ENCODE results near the gene DHCR7. TPM values are rescaled to one million over a fixed set of nuclear protein-coding genes. Genes with fewer than 3 reads are reported as not detected.
"Not testable (repeated sequence)": the region's sequence is repeated elsewhere in the genome, so short reads cannot be mapped to it uniquely, and the experiment has no call there.

Gene DHCR7
- total RNA-seq, 1 donor from 2014 or later = 53.5 TPM

DNA sequence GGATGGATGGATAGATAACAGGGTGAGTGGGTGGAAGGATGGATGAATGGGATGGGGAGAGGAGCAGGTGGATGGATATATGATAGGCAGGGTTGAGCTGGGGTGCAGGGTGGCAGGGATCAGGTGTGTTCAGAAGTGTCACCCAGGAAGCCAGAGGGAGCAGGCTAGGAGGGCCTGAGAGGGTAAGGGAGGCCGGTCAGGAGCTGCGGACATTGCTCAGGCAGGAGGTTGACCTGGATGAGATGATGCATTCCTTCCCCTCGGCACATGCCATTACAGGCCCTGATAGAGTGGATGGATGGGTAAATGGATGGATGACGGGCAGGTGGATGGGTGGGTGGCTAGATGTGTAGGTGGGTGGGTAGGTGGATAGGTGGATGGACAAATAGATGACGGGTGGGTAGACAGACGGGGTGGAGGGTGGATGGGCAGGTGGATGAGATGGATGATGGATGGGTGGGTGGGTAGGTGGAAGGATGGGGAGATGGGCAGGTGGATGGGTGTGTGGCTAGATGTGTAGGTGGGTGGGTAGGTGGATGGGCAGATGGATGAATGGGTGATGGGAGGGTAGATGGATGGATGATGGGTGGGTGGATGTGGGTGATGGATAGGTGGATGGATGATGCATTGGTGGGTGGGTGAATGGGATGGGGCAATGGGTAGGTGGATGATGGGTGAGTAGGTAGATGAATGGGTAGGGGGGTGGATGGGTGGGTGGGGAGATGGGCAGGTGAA, 8.0 kb downstream of the DHCR7 start:
- DNase-seq (ENCODE audit: low read depth, low spot score) = no peak

DNA sequence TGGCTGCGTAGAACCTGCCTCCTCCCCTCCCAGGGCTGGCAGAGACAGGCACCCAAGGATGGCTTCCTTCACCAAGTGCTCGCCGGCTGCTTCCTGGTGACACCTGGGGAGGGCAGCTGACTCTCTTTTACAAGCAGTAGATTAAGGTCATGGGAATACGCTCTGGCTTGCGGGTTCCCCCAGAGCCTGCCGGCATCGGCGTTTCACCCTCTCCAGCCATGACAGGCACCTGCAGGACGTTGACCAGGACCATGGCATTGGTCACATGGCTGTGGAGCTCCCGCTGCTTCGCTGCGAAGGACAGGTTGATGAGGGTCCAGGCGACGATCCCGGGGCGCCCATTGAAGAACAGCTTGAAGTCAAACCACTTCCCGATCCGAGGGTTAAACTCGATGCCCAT, 9.5 kb downstream of the DHCR7 start:
- no peak for DNase-seq (ENCODE audit: low read depth, low spot score)

DNA sequence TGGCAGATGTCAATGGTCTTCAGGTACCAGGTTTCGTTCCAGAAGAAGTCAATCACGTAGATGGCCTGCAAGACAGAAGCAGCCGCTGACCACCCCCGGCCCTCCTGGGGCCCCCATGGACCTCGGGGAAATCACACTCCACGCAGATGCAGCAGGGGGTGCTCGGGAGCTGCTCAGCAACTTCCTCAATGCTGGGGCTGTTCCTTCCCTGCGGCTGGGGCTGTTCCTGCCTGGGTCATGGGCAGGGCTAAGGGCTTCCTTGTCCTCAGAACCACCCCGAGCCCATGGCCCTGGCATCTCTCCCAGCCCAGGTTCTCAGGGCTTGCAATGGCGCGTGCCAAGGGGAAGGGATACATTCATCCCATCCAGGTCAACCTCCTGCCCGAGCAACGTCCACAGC, 10.3 kb downstream of the DHCR7 start:
- DNase-seq (ENCODE audit: low read depth, low spot score) = no peak

DNA sequence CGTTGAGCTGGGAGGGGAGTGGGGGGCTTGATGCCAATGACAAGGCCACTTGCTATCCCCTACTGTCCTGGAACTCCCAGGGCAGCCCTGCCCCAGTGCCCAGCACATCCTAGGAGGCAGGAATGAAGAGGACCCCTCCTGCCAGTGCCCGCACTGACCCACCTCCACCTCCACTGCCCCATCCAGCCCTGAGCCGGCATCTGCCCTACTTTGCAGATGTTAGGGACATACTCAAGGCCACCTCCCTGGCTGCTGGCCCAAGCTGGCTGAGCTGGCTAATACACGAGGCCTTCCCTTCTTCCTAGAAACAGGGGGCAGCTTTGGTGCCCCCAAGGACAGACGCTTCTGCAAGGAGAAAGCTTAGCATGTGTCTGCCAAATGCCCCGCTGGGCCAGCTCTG, 10.8 kb downstream of the DHCR7 start:
- no peak for DNase-seq (ENCODE audit: low read depth, low spot score)

DNA sequence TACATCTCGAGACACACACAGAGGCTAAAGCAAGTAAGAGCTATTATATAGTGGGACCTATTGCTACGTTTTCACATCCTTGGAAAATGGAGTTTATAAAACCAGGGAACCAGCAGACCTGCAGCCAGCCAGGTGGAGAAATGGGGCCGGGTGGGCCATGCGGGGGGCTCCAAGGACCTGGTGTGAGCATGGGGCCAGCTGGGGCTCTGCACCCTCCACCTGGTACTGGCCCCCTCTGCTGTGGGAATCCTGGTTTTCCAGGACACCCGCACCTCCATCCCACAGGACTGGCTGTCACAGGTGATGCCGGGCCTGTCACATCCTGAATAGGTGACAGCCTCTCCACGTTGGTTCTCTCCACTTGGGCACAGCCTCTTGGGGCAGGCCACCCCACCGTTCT, 11.3 kb downstream of the DHCR7 start:
- no peak for DNase-seq (ENCODE audit: low read depth, low spot score)

DNA sequence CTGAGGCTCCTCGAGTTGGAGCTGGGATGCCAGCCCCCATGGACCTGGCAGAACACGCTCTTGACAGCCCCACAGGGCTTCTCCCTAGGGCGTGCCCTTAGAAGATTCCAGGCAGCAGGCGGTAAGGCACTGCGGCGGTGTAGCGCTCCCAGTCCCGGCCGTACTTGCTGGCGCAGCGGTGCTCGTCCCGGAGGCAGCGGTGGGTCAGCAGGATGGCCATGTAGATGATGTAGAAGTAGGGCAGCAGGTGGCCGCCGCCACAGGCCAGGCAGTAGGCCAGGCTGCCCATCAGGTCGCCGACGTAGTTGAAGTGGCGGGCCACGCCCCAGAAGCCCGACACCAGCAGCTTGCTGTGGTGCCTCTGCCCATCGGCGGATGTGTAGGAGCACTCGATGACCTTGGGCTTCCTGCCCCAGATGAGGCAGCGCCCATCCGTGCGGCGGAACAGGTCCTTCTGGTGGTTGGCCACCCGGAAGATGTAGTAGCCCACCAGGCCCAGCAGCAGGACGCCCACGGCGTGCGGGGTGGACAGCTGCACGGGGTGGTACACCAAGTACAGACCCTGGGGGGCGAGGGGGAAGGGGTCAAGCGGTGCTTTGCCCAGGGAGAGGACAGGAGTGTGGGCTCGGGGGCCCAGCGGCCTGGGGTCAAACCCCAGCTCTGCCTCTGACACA, 12.8 kb downstream of the DHCR7 start:
- no peak for DNase-seq (ENCODE audit: low read depth, low spot score)

DNA sequence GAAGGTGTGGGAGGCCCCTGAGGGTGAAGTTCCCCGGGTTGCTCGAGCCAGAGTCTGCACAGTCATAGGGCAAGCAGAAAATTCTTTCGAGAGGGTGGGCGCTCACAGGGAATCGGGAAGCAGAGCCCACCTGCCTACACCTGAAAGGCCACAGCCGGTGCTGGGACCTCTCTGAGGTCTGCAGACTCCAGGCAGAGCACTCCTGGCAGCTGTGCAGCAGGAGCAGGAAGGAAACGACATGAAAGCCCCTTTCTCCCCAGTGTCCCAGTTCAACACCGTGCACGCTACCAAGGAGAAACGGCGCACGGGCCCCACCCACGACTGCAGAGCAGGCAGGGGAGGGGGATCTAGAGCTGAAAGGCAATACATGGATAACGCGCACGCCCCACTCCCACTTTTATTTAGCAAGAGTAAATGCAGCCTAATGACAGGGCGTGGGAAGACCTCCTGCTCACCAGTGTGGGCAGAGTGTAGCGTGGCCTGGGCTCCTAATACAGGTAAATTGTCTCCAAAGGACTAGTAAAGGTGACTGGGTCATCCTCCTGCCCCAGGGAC, 13.5 kb downstream of the DHCR7 start:
- DNase-seq (ENCODE audit: low read depth, low spot score) = no peak

DNA sequence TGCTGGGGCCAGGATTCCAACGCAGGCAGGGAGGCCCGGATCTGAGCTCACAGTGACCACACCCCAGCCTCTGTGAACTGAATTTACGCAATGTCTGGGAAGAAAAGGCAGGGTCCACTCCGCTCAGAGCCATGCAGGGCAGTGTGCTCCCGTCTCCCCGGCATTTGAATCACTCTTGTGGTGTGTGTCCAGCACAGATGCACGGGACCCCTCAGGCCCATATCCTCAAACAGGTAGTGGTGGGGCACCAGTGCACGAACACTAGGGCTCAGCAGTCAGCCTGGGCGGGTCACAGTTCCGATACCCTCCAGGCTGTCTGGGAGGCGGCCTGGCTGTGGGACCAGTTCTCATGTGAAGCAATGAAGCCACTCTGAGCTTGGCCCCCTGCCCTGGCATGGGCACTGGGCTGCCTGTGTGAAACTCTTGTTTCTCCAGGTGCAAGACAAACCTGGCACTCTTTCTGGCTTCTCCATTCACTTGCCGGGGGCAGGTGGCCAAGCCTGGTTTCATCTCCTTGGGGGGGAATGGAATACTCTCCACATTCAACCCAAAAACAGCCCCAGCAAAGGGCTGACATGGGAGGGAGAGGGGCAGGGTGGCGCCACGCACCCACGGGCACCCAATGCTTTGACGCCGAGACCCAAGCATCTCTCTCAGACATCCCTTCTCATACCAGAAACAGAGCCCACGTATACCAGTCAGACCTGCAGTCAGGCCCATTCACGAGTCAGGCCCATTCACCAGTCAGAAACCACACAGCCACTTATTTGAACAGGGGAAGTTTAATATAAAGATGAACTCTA, 14.3 kb downstream of the DHCR7 start:
- no peak for DNase-seq (ENCODE audit: low read depth, low spot score)

DNA sequence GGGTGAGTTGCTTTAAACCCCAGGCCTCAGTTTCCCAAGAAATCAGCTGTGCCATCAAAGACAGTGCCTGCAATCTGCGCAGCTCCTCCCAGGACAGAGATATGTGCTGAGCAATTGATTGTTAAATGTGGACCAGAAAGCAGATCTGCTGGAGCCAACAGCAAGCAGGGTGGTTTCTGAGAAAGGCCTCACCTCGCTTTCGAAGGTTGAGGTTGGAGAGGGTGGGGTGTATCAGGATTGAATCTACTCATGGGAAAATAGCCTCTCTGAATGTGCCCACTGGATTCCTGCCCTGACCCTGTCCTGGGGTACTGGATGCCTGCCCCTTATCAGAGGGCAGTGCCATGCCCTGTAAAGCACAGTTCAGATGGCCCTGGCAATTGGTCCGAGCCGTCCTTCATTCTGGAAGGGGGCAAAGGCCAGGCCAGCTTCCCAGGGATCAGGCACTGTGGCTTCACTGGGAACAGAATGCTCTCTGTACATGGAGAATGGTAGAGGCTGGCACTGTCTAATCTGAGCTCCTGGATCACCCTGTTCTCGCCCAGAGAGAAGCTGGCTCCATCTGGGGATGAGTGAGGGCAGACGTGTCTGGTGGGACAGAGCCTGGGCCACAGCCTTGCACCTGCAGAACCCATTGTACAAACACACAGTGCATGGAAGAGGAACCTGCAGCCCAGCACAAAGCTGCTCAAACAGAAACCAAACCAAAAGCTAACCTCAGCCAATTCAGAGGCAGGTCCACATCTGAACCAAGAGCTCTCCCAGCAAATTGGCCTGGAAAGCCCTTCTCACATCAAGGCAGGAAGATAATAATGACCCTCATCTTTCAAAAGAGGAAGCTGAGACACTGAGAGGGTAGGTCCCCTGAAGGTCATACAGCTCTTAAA, 15.2 kb downstream of the DHCR7 start:
- no peak for DNase-seq (ENCODE audit: low read depth, low spot score)

DNA sequence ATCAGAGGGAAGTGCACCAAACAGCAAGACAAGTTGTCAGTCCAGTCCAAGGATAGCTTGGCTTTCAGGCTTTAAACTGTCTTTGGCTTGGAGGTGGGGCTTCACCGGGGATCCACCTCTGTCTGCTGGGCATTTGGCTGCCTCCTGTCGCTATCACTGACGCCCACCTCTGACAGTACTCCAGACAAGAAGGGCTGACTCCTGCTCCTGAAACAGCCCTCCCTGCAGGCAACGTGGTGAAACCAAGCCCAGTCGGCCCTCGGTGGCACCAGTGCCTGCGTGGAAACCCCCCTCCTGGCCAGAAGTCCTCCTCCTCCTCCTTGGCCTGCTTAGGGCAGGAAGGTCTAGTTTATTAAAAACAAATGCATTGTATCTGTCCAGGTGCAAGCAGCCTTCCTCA, 16.9 kb downstream of the DHCR7 start:
- no peak for DNase-seq (ENCODE audit: low read depth, low spot score)

DNA sequence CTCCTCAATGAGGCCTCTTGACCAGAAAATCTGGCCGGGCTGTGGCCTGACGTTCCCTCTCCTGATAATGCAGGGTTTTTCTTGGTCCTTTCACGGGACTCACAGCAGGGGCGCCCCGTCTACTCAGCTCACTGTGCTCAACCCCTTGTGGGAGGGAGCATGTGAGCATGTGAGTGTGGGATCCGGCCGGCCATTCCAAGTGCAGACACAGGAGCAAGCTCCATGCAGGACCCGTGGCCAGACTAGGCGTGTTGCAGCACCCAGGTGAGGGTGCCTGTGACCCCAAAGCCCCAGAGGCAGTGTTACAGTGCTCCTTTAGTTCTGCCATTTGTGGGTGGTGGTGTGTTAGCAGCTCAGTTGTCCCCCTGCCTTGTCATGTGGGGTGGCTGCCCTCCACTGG, 18.0 kb downstream of the DHCR7 start:
- DNase-seq (ENCODE audit: low read depth, low spot score) = no peak

DNA sequence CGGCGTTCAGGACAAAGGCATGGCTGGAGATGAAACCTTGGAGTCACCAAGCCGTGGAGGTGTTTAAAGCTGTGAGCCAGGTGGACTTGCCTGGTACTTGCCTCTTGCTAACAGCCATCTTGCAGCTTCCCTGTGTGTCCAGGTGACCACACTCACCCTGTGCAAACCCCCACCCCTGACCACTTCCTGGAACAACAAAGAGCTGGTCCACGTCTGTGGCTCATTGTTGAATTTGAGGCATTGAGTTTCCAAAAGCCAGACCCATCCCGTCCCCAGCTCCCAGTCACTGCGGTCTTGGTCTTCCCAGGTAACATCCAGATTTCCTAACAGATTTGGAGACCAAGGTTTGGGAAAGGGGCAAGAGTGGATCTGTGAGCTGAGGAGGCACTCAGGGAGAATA, 18.5 kb downstream of the DHCR7 start:
- DNase-seq (ENCODE audit: low read depth, low spot score) = no peak

DNA sequence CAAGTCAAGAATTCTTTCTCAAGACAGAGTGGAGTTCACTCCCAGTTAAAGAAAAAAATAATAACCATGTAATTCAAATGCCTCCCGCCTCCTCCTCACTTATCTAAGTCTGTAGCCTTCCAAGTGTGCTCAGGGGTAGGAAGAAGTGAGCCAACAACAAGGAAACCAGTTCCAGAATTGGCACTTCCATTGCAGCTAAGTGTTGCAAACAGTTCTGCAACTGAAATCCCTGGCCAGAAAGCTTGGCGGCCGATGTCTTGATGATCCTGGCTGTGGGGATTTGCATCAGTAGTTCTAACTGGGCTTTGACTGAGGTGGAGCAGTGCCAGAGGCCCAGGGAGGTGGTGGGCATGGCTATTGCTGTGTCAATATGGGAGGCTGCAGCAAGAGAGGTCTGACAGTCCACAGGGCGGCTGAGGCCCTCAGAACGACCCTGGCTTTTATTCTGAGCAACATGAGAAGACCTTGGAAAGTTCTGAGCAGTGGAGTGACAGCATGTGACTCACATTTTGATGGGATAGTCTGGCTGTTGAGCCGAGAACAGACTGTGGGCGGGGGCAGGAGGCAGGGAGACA, 19.2 kb downstream of the DHCR7 start:
- no peak for DNase-seq (ENCODE audit: low read depth, low spot score)

DNA sequence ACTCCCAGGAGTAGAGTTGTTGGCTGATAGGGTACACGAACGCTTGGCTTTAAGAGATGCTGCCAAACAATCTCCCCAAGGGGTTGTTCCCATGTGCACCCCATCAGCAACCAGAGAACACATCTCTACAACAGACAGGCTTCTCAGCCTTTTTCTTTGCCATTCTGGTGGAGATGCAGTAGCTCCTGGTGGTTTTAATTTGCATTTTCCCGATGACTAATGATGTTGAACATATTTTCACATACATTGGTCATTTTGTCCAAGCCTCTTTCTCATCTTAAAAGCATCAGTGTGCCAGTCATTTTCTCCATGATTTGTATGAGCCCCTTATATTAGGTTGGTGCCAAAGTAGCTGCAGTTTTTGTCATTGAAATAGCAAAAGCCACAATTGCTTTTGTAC, 21.8 kb downstream of the DHCR7 start:
- no peak for DNase-seq (ENCODE audit: low read depth, low spot score)

DNA sequence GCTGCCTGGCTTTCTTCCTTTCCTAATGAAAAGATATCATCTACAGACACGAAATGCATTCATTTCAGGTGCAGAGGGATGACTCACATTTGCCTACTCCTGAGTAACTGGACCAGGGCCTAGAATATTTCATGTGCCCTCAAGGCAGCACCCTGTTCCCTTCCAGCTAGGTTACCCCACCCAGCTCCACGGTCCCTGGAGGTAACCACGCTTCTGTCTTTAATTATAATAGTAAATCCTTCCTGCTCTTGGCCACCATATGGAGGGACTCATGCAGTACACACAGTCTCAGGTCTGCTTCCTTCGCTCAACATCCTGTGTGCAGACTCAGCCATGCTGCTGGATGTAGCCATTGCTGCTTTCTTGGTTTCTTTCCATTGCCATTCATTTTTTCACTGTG, 22.3 kb downstream of the DHCR7 start:
- no peak for DNase-seq (ENCODE audit: low read depth, low spot score)

DNA sequence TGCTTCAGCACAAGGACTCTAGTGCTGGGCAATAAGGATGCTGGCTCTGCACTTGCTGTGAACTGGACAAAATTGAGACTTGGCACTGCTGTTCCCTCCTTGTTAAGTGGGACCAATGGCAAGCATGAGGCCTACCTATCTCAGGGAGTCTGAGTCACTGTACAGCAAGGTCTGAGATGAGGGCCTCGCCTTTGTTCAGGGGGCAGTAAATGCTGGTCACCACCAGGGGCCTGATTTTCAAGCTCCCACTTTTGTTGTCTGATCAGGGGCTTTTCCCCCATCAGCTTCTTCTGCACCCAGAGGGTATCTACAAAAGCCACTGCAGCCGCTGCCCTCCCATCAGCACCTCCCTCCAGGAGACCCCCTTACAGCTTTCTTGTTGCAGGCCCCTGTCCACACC, 22.8 kb downstream of the DHCR7 start:
- DNase-seq (ENCODE audit: low read depth, low spot score) = no peak

DNA sequence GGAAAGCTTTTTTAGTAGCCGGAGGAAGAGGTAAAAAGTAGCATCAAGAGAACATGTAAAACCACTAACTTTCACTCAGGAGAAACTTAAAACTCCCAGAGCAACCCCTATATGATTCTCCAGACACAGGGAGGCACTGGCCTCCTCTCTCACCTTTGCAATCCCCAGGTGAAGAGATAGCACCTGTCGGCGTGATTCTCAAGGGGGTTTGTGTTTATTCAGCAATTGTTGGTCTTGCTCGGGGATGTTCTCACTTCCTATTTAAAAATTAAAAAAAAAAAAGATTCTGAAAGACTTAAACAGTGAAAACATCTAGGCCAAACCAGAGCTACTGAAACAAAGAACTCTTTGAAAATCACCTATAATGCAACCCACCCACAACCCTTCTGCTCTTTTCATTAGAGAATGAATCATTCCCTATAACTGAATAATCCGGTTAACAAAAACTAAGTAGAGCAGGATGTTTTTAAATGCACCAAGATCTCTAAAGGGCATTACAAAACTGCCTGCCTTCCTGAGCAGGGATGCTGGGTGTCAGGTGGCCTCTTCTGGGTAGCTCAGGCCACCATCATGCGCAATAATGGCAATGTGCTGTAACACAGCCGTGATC, 24.9 kb downstream of the DHCR7 start:
- no peak for DNase-seq (ENCODE audit: low read depth, low spot score)

DNA sequence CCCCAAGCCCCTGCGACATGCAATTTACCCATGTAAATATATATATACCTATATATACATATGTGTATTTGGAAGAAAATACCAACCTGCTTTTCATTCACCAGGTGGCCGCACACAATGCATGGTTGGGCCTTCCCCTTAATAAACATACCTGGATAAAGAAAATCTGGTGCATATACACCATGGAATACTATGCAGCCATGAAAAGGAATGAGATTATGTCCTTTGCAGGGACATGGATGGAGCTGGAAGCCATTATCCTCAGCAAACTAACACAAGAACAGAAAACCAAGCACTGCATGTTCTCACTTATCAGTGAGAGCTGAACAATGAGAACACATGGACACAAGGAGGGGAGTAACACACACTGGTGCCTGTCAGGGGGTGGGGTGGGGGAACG, 25.9 kb downstream of the DHCR7 start:
- DNase-seq (ENCODE audit: low read depth, low spot score) = not testable (repeated sequence)

DNA sequence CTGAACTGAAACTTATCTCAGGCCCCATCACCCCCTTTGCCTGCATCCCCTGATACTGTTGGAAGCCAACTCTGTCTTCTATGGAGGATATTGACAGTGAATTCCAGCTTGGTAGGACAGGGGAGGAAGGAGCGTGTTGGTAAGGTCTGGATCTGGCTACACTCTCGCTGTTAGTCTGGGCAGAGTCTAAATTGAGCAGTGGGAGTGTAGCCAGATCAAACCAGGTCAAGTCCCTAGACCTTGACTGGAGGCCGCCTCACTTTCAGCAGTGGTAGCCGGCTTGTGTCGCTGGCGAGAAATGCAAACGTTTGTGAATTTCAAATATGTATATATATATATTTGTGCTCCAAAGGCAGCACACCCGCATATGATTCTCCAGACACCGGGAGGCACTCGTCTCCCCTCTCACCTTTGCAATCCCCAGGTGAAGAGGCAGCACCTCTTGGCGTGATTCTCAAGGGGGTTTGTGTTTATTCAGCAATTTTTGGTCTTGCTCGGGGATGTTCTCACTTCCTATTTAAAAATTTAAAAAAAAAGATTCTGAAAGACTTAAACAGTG, 26.7 kb downstream of the DHCR7 start:
- no peak for DNase-seq (ENCODE audit: low read depth, low spot score)

Measured in pulmonary artery endothelial cell (primary cell).